ENCODE results near the gene TNIK. TPM values are rescaled to one million over a fixed set of nuclear protein-coding genes. Genes with fewer than 3 reads are reported as not detected.

Gene TNIK
- total and polyA plus RNA-seq, 2 of the 13 experiments (the other 11 are each of a cell fraction or from before 2014, with no cell fraction given) = 0.15 to 0.22 TPM

DNA sequence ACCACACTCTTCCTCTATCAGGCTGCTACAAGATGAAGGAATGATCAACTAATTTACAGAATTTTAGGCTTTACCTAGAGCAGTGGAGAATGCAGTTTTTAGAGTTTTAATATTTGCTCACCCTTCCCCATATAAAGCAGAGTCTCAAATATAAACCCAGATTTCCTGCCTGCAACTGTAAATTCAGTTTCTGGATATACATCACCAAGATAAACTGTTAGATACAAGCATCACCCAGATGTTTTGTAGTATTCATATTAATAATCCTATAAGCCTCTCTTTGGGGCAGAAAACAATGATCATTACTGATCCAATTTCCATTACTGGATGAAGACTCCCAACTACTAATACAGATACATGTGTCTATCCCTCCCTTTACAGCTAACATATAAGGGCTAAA is 205.9 kb downstream of the TNIK start:
- Histone ChIP-seq H3K4me3 (replicated peaks in 1 of 3; ENCODE audit: insufficient read depth in 1 of 3, low read depth in 2 of 3, low read length in 3 of 3) (no peak overlapping the region), H2AFZ (ENCODE audit: low read length) (no peak overlapping the region), H3K9ac (ENCODE audit: insufficient read depth, low read depth, low read length) (no peak overlapping the region), H3K9me3 (ENCODE audit: low read length) (no peaks in the 10 kb centered on the region), H3K4me2 (ENCODE audit: low read depth, low read length) (no peak overlapping the region), H3K79me2 (ENCODE audit: insufficient read depth, low read length) (no peaks in the 10 kb centered on the region), H3K36me3 (replicated peaks in 1 of 2; ENCODE audit: control insufficient read depth in 1 of 2, insufficient read depth in 2 of 2, low read length in 2 of 2) (no peaks in the 10 kb centered on the region), H3K27ac (ENCODE audit: extremely low read length, insufficient read depth, low read length) (no peak overlapping the region), H4K20me1 (ENCODE audit: insufficient read depth, low read length) (no peaks in the 10 kb centered on the region), H3K27me3 (ENCODE audit: control insufficient read depth in 1 of 2, insufficient read depth in 2 of 2, low read length in 2 of 2) (peaks cover 0 to 1% of the 10 kb centered on the region in 2 experiments; a peak in 1 of 5 replicates), H3K4me1 (ENCODE audit: insufficient read depth, low read length) (peaks cover 8% of the 10 kb centered on the region; the same call in 1 of the 2 replicates)
- TF ChIP-seq THAP8 (CRISPR knock-in tag; IDR thresholded peaks at IDR 0.05; ENCODE audit: borderline replicate concordance) (no peak), SCMH1 (CRISPR knock-in tag; IDR thresholded peaks at IDR 0.05; ENCODE audit: borderline replicate concordance) (no peak)
- intact Hi-C loops (cut with micrococcal nuclease; ENCODE audit: unreplicated experiment) (no loop called here), in situ Hi-C loops (cut with HindIII; ENCODE audit: extremely low pct_ligation_motif_present, low pct_unique_long_range_greater_than_20kb) (no loop called here)
- CTCF ChIA-PET (ENCODE audit: low intra/inter-chr PET ratio, low total read pairs) = no interaction called here
- ATAC-seq (no peak), FAIRE-seq (no peak), DNase-seq (ENCODE audit: low spot score) (no peak)
- POLR2A ChIA-PET = no interaction called here
- BruUV-seq (replicated peaks) = no TSS peak

DNA sequence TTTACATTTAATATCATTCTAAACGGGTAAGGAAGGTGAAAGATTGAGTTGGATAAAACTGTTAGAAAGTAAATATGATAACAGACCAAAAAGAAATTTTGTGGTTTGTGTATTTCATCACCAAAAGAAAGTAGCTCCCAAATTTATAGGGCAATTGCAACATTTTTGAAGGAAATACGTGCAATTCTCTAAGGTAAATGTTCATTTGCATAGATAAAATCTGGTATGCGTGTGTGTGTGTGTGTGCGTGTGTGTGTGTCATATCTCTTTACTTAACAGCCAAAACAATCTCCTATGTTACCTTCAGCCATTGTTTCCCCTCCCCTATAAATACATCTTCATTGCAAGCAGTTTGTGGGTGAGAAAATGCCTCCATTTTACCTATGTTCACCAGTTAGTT is 208.4 kb downstream of the TNIK start:
- intact Hi-C loops (cut with micrococcal nuclease; ENCODE audit: unreplicated experiment) (no loop called here), in situ Hi-C loops (cut with HindIII; ENCODE audit: extremely low pct_ligation_motif_present, low pct_unique_long_range_greater_than_20kb) (no loop called here)
- Histone ChIP-seq H3K27ac (ENCODE audit: extremely low read length, insufficient read depth, low read length) (no peak overlapping the region), H4K20me1 (ENCODE audit: insufficient read depth, low read length) (no peaks in the 10 kb centered on the region), H3K4me1 (ENCODE audit: insufficient read depth, low read length) (peaks cover 8% of the 10 kb centered on the region; the same call in 1 of the 2 replicates), H3K79me2 (ENCODE audit: insufficient read depth, low read length) (no peaks in the 10 kb centered on the region), H3K4me3 (replicated peaks in 1 of 3; ENCODE audit: insufficient read depth in 1 of 3, low read depth in 2 of 3, low read length in 3 of 3) (no peak overlapping the region), H3K36me3 (replicated peaks in 1 of 2; ENCODE audit: control insufficient read depth in 1 of 2, insufficient read depth in 2 of 2, low read length in 2 of 2) (no peaks in the 10 kb centered on the region), H2AFZ (ENCODE audit: low read length) (no peak overlapping the region), H3K27me3 (ENCODE audit: control insufficient read depth in 1 of 2, insufficient read depth in 2 of 2, low read length in 2 of 2) (peaks cover 0 to 1% of the 10 kb centered on the region in 2 experiments; a peak in 1 of 5 replicates), H3K9me3 (ENCODE audit: low read length) (no peaks in the 10 kb centered on the region), H3K9ac (ENCODE audit: insufficient read depth, low read depth, low read length) (no peak overlapping the region), H3K4me2 (ENCODE audit: low read depth, low read length) (no peak overlapping the region)
- DNase-seq (ENCODE audit: low spot score) (no peak), FAIRE-seq (no peak), ATAC-seq (no peak)
- ChIA-PET CTCF (ENCODE audit: low intra/inter-chr PET ratio, low total read pairs) (no interaction called here), POLR2A (no interaction called here)
- 23% methylated on average over 4 of the region's 4 CpGs for WGBS (ENCODE audit: low lambda C conversion rate)
- TF ChIP-seq ZSCAN21 (CRISPR knock-in tag; IDR thresholded peaks at IDR 0.05; ENCODE audit: borderline replicate concordance) (no peak), EED (CRISPR knock-in tag; IDR thresholded peaks at IDR 0.05) (no peak), SAP130 (CRISPR knock-in tag; IDR thresholded peaks at IDR 0.05; ENCODE audit: low read depth) (no peak), GPN1 (CRISPR knock-in tag; IDR thresholded peaks at IDR 0.05; ENCODE audit: borderline replicate concordance) (no peak), ZNF737 (CRISPR knock-in tag; IDR thresholded peaks at IDR 0.05; ENCODE audit: borderline replicate concordance) (no peak), CC2D1A (CRISPR knock-in tag; IDR thresholded peaks at IDR 0.05) (no peak), ZNF777 (CRISPR knock-in tag; IDR thresholded peaks at IDR 0.05) (no peak), CCDC6 (CRISPR knock-in tag; IDR thresholded peaks at IDR 0.05) (no peak), ZSCAN30 (CRISPR knock-in tag; IDR thresholded peaks at IDR 0.05) (no peak), ZMYM4 (CRISPR knock-in tag; IDR thresholded peaks at IDR 0.05) (no peak), ZNF572 (CRISPR knock-in tag; IDR thresholded peaks at IDR 0.05) (no peak), PLRG1 (conservative IDR thresholded peaks at IDR 0.05) (no peak), ZFY (CRISPR knock-in tag; IDR thresholded peaks at IDR 0.05) (no peak)
- TF ChIP-seq, protein P1, sequence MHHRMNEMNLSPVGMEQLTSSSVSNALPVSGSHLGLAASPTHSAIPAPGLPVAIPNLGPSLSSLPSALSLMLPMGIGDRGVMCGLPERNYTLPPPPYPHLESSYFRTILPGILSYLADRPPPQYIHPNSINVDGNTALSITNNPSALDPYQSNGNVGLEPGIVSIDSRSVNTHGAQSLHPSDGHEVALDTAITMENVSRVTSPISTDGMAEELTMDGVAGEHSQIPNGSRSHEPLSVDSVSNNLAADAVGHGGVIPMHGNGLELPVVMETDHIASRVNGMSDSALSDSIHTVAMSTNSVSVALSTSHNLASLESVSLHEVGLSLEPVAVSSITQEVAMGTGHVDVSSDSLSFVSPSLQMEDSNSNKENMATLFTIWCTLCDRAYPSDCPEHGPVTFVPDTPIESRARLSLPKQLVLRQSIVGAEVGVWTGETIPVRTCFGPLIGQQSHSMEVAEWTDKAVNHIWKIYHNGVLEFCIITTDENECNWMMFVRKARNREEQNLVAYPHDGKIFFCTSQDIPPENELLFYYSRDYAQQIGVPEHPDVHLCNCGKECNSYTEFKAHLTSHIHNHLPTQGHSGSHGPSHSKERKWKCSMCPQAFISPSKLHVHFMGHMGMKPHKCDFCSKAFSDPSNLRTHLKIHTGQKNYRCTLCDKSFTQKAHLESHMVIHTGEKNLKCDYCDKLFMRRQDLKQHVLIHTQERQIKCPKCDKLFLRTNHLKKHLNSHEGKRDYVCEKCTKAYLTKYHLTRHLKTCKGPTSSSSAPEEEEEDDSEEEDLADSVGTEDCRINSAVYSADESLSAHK (CRISPR knock-in tag; IDR thresholded peaks at IDR 0.05; ENCODE audit: borderline replicate concordance) = no peak
- no TSS peak for BruUV-seq (replicated peaks)

Measured in HepG2 (cell line).